NCI-H510A treated with DMSO at 0.1 percent for 48 hours (cell line): ENCODE measurements around the gene SLC13A1.
"Not testable (repeated sequence)": the region's sequence is repeated elsewhere in the genome, so short reads cannot be mapped to it uniquely, and the experiment has no call there.

ENCODE experiments used
- DNase-seq: peaks from one replicate; lab custom pipeline; 2025; lab: John Stamatoyannopoulos, UW

The SLC13A1 gene

GRCh38 chr7:123199883-123200282 is at the start of gene SLC13A1:
Gene SLC13A1, minus strand, starts transcription at chr7:123199969. Its CDS starts 23 bp downstream, at chr7:123199946.
- DNase-seq = no peak

- no peak for DNase-seq
Measured at GRCh38 chr7:123244768-123245167, 45.0 kb upstream of the SLC13A1 start.

- no peak for DNase-seq
Measured at GRCh38 chr7:123242467-123243092, 42.8 kb upstream of the SLC13A1 start.

GRCh38 chr7:123241809-123242208 is 42.0 kb upstream of the SLC13A1 start:
- no peak for DNase-seq

GRCh38 chr7:123231021-123232000 is 31.5 kb upstream of the SLC13A1 start:
- DNase-seq = no peak

- no peak for DNase-seq
Measured at GRCh38 chr7:123230603-123231002, 30.8 kb upstream of the SLC13A1 start.

GRCh38 chr7:123230147-123230546 is 30.4 kb upstream of the SLC13A1 start:
- no peak for DNase-seq

GRCh38 chr7:123229426-123229825 is 29.7 kb upstream of the SLC13A1 start:
- no peak for DNase-seq

GRCh38 chr7:123227666-123228065 is 27.9 kb upstream of the SLC13A1 start:
- DNase-seq = not testable (repeated sequence)

- DNase-seq = no peak
Measured at GRCh38 chr7:123220396-123220795, 20.6 kb upstream of the SLC13A1 start.

GRCh38 chr7:123218866-123219265 is 19.1 kb upstream of the SLC13A1 start:
- no peak for DNase-seq

GRCh38 chr7:123216825-123217224 is 17.1 kb upstream of the SLC13A1 start:
- DNase-seq = no peak

- no peak for DNase-seq
Measured at GRCh38 chr7:123215350-123215749, 15.6 kb upstream of the SLC13A1 start.

- DNase-seq = no peak
Measured at GRCh38 chr7:123211545-123211944, 11.8 kb upstream of the SLC13A1 start.

GRCh38 chr7:123210986-123211385 is 11.2 kb upstream of the SLC13A1 start:
- no peak for DNase-seq

GRCh38 chr7:123209786-123210185 is 10.0 kb upstream of the SLC13A1 start:
- no peak for DNase-seq

- DNase-seq = no peak
Measured at GRCh38 chr7:123208793-123209192, 9.0 kb upstream of the SLC13A1 start.

- DNase-seq = no peak
Measured at GRCh38 chr7:123204206-123204835, 4.6 kb upstream of the SLC13A1 start.

GRCh38 chr7:123201901-123202300 is 2.1 kb upstream of the SLC13A1 start:
- DNase-seq = no peak

- no peak for DNase-seq
Measured at GRCh38 chr7:123198668-123199652, 809 bp downstream of the SLC13A1 start.

GRCh38 chr7:123198111-123198510 is 1.7 kb downstream of the SLC13A1 start:
- no peak for DNase-seq
